GF-D8 (cell line): Measurements from ENCODE around the gene ZNF605.
A peak's percentile ranks its signal among the peaks of the same experiment; 100 is the strongest.
"Not testable (repeated sequence)": the region's sequence is repeated elsewhere in the genome, so short reads cannot be mapped to it uniquely, and the experiment has no call there.

ENCODE experiments used
- DNase-seq: peaks from one replicate; lab custom pipeline; 2025; lab: John Stamatoyannopoulos, UW

ZNF605 gene

GRCh38 chr12:132956011-132956788 lies at the start of gene ZNF605:
ZNF605 (minus strand) TSS chr12:132956306; CDS start chr12:132945635, 10,671 bp downstream.
- DNase-seq = peak; percentile 40

- DNase-seq = no peak
These were observed 42.6 kb upstream of the ZNF605 start for GRCh38 chr12:132998741-132999140.

GRCh38 chr12:132986885-132987225 lies 30.7 kb upstream of the ZNF605 start:
- no peak for DNase-seq

- peak; percentile 74 for DNase-seq
These were observed 30.1 kb upstream of the ZNF605 start, which contains the start of gene ZNF26 for GRCh38 chr12:132986001-132986884. ZNF26 (plus strand) TSS chr12:132986367; CDS start chr12:132986841, 474 bp downstream.

- not testable (repeated sequence) for DNase-seq
These were observed 20.8 kb upstream of the ZNF605 start for GRCh38 chr12:132976870-132977269.

- DNase-seq = no peak
These were observed 16.3 kb upstream of the ZNF605 start for GRCh38 chr12:132972374-132972773.

GRCh38 chr12:132967736-132968135 lies 11.6 kb upstream of the ZNF605 start:
- DNase-seq = no peak

- no peak for DNase-seq
These were observed 10.7 kb upstream of the ZNF605 start for GRCh38 chr12:132966676-132967415.

GRCh38 chr12:132965796-132966195 lies 9.7 kb upstream of the ZNF605 start:
- no peak for DNase-seq

GRCh38 chr12:132963947-132964346 lies 7.8 kb upstream of the ZNF605 start:
- not testable (repeated sequence) for DNase-seq

- DNase-seq = not testable (repeated sequence)
These were observed 5.7 kb upstream of the ZNF605 start for GRCh38 chr12:132961790-132962189.

- DNase-seq = no peak
These were observed 754 bp downstream of the ZNF605 start for GRCh38 chr12:132955094-132956010.

GRCh38 chr12:132954471-132955048 lies 1.5 kb downstream of the ZNF605 start:
- no peak for DNase-seq

GRCh38 chr12:132953771-132954170 lies 2.3 kb downstream of the ZNF605 start:
- no peak for DNase-seq

- DNase-seq = no peak
These were observed 3.0 kb downstream of the ZNF605 start for GRCh38 chr12:132953163-132953425.

- DNase-seq = no peak
These were observed 3.5 kb downstream of the ZNF605 start for GRCh38 chr12:132952371-132953162.

- no peak for DNase-seq
These were observed 4.5 kb downstream of the ZNF605 start for GRCh38 chr12:132951649-132952048.

- DNase-seq = no peak
These were observed 5.1 kb downstream of the ZNF605 start for GRCh38 chr12:132950844-132951535.
